GM12874 (cell line): ENCODE measurements around the gene LRRC1.

Source experiments
- TF ChIP-seq, protein P1 (sequence below): IDR thresholded peaks from 2 replicates; pipeline ENCODE4 v1.5.1; 2011; ENCODE audit warnings: low read depth, mild to moderate bottlenecking, control low read depth, low read length, moderate library complexity; ENCODE audit not compliant: insufficient read depth

LRRC1 gene

GRCh38 chr6:53913286-53913685 is 118.5 kb downstream of the LRRC1 start:
- TF ChIP-seq, protein P1, sequence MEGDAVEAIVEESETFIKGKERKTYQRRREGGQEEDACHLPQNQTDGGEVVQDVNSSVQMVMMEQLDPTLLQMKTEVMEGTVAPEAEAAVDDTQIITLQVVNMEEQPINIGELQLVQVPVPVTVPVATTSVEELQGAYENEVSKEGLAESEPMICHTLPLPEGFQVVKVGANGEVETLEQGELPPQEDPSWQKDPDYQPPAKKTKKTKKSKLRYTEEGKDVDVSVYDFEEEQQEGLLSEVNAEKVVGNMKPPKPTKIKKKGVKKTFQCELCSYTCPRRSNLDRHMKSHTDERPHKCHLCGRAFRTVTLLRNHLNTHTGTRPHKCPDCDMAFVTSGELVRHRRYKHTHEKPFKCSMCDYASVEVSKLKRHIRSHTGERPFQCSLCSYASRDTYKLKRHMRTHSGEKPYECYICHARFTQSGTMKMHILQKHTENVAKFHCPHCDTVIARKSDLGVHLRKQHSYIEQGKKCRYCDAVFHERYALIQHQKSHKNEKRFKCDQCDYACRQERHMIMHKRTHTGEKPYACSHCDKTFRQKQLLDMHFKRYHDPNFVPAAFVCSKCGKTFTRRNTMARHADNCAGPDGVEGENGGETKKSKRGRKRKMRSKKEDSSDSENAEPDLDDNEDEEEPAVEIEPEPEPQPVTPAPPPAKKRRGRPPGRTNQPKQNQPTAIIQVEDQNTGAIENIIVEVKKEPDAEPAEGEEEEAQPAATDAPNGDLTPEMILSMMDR, result no peak

GRCh38 chr6:53915026-53915691 is 120.4 kb downstream of the LRRC1 start:
- TF ChIP-seq, protein P1, result no peak

- TF ChIP-seq, protein P1, result no peak
Observed at GRCh38 chr6:53916804-53917463, 122.1 kb downstream of the LRRC1 start.

DNA sequence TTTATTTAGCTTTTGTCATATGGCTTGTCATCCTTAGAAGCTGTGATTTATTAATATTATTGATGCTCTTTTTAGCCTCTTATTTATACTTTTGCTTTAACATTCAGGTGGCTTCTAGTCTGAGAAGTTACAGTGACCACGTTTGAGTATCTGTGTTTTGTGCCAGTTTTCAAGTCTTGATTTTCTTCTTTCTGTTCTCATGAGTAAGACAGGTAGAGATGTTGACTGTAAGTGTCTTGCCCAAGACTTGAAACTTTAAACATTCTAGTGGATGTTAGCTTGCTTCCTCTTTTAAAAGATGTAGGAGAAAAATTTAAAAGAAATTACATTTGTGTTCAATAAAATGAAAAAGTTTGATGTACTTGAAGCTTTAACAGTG is 122.6 kb downstream of the LRRC1 start:
- TF ChIP-seq, protein P1, result no peak

GRCh38 chr6:53918854-53919510 is 124.2 kb downstream of the LRRC1 start:
- TF ChIP-seq, protein P1, result no peak

- TF ChIP-seq, protein P1, result no peak
Observed at GRCh38 chr6:53919881-53920360, 125.1 kb downstream of the LRRC1 start.

GRCh38 chr6:53920881-53921280 is 126.1 kb downstream of the LRRC1 start:
- TF ChIP-seq, protein P1, result no peak
